Loucy (cell line): ENCODE results near the gene C13orf46.

Experiments
- CTCF ChIP-seq: fragments of 200-600 bp; sonication (generic); conservative IDR thresholded peaks from 2 replicates; pipeline ENCODE4 v1.5.1; 2014; ENCODE audit warnings: mild to moderate bottlenecking, antibody characterized with exemption, low read length
- EZH2phosphoT487 ChIP-seq: fragments of 200-600 bp; IDR thresholded peaks from 2 replicates; pipeline ENCODE4 v1.6.1; 2018; ENCODE audit warnings: antibody characterized with exemption, mild to moderate bottlenecking, moderate library complexity, borderline replicate concordance

DNA sequence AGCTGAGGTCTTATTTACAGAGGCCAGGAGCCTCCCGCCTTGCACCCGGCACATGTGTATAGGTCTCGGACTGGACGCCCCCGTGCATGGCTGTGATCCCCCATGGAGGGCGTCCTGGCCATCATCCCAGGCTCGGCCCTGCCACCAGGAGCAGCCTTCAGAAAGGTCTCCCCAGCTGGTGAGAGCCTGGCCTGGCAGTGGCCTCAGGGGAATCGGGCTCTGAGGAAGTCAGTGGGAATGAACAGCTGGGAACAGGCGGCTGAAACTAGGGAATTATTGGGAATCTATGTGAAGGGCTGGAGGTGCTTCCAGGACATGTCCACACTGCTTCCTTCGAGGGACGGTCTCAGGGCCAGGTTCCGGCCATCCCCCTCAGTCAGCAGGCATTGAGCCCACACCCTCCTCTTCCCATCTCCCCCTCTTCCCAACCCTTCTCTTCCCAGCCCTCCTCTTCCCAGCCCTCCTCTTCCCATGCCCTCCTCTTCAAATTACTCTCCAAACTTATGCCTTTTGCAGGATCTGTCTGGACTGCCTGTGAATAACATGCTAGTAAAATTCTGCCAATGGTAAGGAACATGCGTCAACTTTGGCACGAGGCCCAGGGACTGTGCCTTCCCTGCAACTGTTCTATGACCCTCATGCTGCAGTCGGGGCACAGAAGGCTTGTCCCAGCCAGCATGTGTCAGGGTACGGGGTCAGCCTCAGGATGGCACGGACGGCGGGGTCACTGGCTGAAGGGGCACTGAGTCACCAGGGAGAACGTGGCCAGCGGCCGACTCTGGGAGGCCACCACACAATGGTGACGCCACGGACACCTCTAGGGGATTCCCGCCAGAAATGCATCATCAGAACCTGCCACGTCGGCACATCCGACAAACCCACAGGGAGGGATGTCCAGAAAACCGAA is 24.2 kb upstream of the C13orf46 start:
- TF ChIP-seq CTCF (no peak), EZH2phosphoT487 (no peak)
